Endometrial microvascular endothelial cells (primary cell): Measurements from ENCODE around the gene PTPRN2. TPM values are rescaled to one million over a fixed set of nuclear protein-coding genes. Genes with fewer than 3 reads are reported as not detected.

ENCODE experiments used
- in situ Hi-C: cut with HindIII; loops from 2 replicates; pipeline ENCODE4 v1.10.0; 2017; ENCODE audit warnings: low sequenced_read_pairs, low pct_unique_long_range_greater_than_20kb; ENCODE audit errors: inconsistent ontology term
- total RNA-seq: library from RNA; depleted of rRNA; stranded (reverse); fragments of >200 nt; gene quantifications from one replicate; pipeline ENCODE4 v1.2.3, GENCODE V29; 2015; ENCODE audit errors: inconsistent ontology term

PTPRN2 gene
- total RNA-seq, 1 donor from 2014 or later: 13.3 TPM

DNA sequence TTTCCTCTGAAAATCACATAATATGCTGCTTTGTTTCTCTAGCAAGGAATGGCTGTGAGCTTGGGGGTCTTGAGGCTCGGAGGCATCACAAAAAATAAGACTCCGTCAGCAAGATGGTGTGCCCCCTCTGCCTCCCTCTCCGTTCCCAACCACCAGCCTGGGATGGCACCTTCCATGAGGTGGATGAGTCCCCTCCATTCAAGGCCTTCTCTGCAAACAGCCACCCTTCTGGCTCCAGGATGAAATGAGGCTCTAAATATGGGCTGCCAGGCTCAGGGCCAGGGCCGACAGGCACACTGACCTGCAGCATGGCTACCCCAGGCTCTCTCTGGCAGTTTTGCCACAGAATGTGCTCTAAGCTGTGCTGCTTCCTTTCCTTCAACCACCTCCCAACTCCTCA, 521.5 kb downstream of the PTPRN2 start:
- in situ Hi-C loops: no loop called here

- in situ Hi-C loops: no loop called here
Measured at GRCh38 chr7:158065340-158065739, 522.3 kb downstream of the PTPRN2 start.

- in situ Hi-C loops: no loop called here
Measured at GRCh38 chr7:158064631-158065030, 523.0 kb downstream of the PTPRN2 start.

DNA sequence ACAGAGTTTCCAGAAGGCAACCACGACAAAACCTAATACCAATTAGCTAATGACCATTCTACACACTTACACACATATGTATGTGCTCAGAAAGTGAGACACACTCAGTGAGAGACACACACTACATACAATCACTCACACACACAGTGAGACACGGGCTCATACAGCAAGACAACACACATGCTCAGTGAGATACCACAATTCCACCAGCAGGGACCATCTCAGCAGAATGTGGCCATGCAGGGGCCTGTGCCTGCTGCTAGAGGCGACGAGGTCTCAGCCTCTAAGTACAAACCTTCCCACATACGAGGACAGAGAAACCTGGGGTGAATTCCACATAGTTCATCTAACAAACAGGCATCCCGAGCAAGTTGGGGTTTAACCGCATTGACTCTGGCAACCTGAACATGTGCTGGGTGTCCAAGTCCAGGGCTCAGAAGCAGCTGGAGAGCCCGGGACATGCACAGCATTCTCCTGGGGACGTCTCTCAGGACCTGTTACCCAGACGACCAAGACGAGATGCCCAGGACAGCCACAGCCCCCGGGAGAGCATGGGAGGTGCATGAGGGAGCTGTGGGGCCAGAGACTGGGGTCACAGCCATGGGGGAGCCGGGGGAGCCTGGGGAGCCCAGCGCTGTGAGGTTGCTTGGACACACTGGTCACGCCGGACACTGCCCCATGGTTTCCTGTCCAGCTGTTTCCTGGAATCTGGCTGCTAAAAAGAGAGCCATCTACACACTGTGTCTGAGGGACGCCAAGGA, 523.6 kb downstream of the PTPRN2 start:
- in situ Hi-C loops: no loop called here

DNA sequence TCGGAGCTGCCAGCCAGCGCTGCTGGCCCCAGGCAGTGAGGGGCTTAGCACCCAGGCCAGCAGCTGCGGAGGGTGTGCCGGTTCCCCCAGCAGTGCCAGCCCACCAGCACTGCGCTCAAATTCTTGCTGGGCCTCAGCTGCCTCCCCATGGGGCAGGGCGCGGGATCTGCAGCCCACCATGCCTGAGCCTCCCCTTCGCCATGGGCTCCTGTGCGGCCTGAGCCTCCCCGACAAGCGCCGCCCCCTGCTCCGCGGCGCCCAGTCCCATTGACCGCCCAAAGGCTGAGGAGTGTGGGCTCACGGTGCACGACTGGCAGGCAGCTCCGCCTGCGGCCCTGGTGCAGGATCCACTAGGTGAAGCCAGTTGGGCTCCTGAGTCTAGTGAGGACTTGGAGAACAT, 525.0 kb downstream of the PTPRN2 start:
- in situ Hi-C loops: no loop called here

- in situ Hi-C loops: no loop called here
Measured at GRCh38 chr7:158061884-158062656, 525.6 kb downstream of the PTPRN2 start.

GRCh38 chr7:158061026-158061630, 526.5 kb downstream of the PTPRN2 start:
- in situ Hi-C loops: no loop called here

DNA sequence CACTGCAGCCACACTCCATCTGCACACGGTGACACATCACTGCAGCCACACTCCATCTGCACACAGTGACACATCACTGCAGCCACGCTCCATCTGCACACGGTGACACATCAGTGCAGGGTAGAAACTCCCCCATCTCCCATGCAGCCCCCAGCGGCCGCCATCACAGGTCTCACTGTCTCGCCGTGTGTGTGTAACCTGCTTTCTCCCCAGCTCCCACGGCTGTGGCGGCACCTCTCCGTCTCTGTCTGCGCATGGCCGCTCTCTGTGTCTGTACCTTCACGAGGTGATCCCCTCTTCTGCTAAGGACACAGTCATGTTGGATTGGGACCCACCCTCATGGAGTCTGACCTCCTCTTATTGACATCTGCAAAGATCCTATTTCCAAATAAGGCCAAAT, 527.4 kb downstream of the PTPRN2 start:
- in situ Hi-C loops: no loop called here

DNA sequence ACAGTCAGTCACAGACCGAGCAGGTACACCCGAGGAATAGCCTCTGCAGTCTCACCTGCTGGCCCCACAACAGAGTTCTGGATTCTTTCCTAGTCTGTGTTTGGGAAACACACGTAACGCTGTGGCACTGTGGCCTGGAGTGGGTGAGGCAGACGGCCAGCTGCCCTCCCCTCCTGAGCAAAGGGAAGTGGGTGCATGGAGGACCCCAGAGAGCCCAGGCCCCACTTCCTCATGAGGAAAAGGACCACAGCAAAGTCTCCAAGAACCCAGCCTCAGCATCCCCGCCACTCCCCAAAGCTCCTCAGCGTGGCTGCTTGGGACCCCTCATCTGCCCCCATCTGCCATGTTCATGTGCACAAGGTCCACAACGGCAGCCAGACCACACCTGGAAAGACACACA, 530.2 kb downstream of the PTPRN2 start:
- in situ Hi-C loops: no loop called here

GRCh38 chr7:158056761-158057160, 530.9 kb downstream of the PTPRN2 start:
- in situ Hi-C loops: no loop called here

DNA sequence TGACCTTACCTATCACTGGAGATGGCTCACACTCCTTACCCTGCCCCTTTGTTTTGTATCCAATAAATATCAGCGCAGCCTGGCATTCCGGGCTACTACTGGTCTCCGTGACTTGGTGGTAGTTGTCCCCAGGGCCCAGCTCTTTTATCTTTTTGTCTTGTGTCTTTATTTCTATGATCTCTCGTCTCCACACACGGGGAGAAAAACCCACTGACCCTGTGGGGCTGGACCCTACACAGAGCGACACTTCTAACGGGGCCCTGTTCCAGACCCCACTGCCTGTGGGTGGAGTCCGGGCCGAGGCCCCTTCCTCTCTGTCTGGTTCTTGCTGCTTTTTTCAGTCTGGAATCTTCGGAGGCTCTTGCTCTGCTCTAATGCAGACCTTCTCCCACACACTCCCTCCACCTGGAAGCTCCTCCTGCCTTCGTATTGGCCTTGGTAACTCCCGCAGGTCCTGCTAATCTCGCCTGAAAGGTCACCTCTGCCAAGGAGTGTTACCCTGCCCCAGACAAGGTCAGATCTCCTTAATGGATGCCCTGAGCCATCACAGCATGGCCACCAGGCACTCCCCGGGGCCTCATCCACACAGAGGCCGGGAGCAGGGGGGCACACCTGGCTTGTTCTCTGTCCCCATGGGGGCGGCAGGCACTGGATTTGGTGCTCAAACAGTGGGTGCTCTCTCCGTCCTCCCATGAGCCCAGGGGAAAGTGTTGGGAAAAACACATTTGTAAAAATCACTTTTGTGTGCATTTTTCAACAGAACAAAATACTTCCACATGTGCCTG, 531.7 kb downstream of the PTPRN2 start:
- in situ Hi-C loops: no loop called here

GRCh38 chr7:158054611-158055010, 533.0 kb downstream of the PTPRN2 start:
- in situ Hi-C loops: no loop called here

DNA sequence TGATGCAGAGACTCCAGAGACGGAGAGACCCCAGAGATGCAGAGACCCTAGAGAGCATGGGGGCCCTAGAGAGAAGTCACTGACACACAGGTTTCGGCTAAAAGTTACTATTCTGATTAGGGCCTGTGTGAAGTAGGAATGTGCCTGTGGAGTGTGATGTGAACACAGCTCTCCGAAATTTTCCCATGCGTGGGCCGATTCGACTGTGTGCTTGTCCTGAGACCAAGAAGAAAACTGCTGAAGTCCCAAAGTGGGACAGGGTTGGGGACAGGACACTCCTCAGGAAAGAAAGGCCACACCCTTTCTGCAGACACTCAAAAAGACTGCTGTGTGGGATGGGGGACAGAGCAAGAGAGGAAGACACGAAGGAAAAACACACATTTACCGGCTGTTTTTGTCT, 533.5 kb downstream of the PTPRN2 start:
- in situ Hi-C loops: no loop called here

DNA sequence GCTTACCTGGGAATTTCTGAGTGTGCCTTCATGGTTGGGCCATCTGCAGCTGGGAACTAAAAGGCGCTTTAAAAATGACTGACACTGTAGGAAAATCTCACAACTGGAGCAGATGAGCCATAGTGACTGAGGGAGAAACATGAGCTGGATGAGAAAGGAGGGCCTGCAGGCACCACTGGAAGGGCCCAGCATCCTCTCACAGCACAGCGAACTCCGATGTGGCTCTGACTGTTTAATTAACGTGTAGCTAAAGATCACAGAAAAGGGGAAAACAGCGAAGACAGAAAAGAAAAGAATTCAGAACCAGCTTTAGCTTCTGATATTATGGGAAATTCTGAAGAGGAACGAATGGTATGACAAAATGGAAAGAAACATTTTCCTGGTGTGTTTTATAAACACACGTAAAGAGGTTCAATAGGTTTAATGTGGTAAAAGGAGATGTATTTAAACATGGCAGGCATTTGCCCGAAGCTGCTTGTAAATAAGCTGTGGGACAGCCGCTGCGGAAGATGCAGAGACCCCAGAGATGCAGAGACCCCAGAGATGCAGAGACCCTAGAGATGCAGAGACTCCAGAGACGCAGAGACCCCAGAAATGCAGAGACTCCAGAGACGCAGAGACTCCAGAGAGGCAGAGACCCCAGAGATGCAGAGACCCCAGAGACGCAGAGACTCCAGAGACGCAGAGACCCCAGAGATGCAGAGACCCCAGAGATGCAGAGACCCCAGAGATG, 534.3 kb downstream of the PTPRN2 start:
- in situ Hi-C loops: no loop called here

DNA sequence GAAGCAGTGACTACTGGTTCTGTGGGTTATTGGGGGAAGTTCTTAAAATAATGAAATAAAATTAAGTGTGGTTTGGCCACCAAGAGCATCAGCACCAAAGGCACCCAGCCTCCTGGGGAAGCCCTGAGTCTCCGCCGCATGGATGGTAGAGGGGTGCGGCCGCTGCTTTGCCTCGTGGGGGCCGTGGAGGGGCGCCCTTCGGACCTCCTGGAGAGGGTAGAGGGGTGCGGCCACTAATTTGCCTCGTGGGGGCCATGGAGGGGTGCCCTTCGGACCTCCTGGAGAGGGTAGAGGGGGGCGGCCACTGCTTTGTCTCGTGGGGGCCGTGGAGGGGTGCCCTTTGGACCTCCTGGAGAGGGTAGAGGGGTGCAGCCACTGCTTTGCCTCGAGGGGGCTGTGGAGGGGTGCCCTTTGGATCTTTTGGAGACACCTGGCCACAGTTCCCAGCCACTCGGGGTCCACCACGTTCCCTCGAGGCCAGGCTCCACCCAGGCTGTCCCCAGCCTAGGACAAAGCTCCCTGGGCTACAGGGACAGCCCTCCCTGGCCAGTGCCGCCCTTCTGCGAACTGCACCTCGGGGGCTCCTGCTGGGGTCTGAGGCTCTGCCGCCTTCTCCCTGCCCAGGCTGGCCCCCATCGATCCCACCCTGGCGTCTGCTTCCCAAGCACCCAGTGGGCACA, 535.1 kb downstream of the PTPRN2 start:
- in situ Hi-C loops: no loop called here

DNA sequence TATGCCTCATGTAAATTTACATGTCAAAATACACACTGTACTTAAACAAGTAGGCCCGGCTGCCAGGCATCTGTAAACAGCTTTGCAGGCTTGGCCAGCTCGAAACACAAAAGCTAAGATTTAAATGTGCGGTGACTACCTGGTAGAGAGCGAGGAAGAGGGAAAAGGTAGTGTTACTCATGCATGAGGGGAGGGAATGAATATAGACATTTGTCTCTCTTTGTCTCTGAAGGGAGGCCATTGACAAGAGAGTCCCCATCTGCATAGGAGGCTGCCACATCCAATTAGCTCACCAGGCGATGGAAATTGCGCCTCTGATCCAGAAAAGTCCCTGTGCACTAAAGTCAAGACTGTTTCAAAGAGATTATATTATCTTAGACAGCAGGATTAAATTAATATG, 535.8 kb downstream of the PTPRN2 start:
- in situ Hi-C loops: no loop called here

DNA sequence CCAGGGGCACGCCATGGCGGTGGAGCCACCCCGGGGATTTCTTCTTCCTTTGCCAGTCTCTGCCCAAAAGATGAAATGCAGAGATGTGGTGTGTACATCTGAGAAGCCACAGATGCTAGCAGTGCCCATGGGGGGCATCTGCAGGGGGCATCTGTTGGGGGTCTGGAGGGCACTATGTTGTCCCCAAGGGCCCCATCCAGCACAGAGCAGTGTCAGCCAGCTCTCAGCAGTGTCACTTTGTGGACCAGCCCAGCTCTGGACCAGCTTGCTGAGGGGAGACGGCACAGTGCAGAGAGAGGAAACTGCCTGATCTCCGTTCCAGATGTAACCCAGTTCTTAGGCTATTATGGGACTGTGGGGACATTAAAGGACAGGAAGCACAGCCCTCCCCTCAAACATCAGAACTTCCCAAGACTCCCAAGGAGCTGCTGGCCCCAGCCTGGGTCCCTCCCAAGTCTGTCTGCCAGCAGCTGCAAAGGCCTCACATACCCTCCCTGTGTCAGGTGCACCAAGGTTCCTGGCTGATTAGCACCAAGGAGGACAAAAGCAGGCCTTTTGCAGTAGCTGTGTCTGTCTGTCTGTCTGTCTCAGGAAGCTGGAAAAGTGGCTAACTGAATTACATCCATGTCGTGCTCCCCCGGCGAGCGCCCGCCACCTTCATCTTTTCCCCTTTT, 536.5 kb downstream of the PTPRN2 start:
- in situ Hi-C loops: no loop called here
